Measurements from ENCODE around the gene UBE2F. TPM values are rescaled to one million over a fixed set of nuclear protein-coding genes. Genes with fewer than 3 reads are reported as not detected.
"Not testable (repeated sequence)": the region's sequence is repeated elsewhere in the genome, so short reads cannot be mapped to it uniquely, and the experiment has no call there.

UBE2F gene
- polyA plus RNA-seq, 1 of the 3 experiments (the other 2 are of a cell fraction) = 56.9 TPM

DNA sequence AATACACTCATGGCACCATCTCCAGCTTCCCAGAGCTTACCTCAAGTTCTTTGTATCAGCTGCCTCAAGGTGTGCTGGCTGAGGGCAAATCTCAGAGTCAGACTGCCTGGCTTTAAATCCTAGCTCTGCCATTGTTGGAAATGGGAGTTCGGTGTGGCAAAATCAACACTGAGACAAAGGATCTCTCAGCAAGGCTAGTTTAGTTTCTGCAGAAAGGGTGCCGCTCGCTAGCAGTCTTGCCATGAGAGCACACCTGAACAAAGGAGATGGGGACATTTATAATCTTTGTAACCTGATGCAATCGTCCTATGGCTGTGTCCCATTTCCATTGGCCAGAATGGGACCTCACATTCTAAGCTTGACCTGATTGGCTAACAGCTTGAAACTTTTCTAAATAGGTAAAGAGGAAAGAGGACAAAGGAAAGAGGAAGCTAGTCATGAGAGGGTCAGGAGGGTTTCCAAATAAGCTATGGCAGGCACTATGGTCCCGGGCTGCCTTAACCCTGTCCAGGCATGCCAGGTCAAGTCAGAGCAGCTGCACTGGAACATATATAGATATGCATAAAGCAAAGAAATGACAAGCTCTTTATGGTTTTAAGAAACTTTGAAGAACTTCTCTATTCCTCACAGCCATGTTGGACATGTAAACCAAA lies 4.3 kb upstream of the UBE2F start:
- POLR2A ChIA-PET = no interaction called here
- CTCF ChIA-PET = interaction anchor here (1.4 to 2.4 kb wide), 2 partner anchors 39 to 104 kb away, joined by 4 to 7 read pairs; no protein-coding TSS in a partner anchor
- 52% methylated on average over 4 of the region's 5 CpGs for WGBS (ENCODE audit: low lambda C conversion rate)

DNA sequence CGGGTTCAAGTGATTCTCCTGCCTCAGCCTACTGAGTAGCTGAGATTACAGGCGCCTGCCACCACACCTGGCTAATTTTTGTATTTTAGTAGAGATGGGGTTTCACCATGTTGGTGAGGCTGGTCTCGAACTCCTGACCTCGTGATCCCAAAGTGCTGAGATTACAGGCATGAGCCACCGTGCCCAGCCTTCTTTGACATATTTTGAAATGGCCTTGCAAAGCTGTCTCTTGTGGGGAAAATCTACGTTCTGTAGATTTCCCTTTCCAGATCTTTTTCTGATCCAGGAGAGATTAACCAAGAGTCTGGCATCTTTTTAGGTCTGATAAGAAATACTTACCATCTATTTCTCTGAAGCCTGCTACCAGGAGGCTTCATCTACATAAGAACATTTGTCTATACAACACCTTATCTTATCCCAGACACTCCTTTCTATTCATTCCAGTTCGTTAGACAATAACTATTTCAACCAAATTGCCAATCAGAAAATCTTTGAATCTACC lies 3.3 kb upstream of the UBE2F start:
- H3K27ac ChIP-seq (ENCODE audit: low read depth in 2 of 2, low read length in 1 of 2); POLR2A ChIA-PET; H4K20me1 ChIP-seq (ENCODE audit: insufficient read depth); H2AFZ ChIP-seq (ENCODE audit: low read depth); CTCF ChIA-PET; H3K9ac ChIP-seq; H3F3A ChIP-seq (replicated peaks; ENCODE audit: insufficient read depth); H3K36me3 ChIP-seq (replicated peaks in 1 of 2; ENCODE audit: control insufficient read depth in 1 of 2, insufficient read depth in 2 of 2, low read length in 1 of 2); H3K9me3 ChIP-seq; H3K9me2 ChIP-seq; DNase-seq; H3K4me2 ChIP-seq; H3K4me3 ChIP-seq (ENCODE audit: low read depth in 2 of 2, low read length in 1 of 2); H3K27me3 ChIP-seq (ENCODE audit: insufficient read depth): not testable (repeated sequence)
- peaks cover 7 to 21% of the 10 kb centered on the region in 2 experiments; a peak in 3 of 4 replicates for H3K4me1 ChIP-seq (ENCODE audit: control insufficient read depth in 1 of 2, insufficient read depth in 2 of 2, low read depth in 1 of 2, low read length in 1 of 2)
- peaks cover 13% of the 10 kb centered on the region for H3K79me2 ChIP-seq (ENCODE audit: insufficient read depth)
- WGBS (ENCODE audit: low lambda C conversion rate) = 45% methylated on average over 7 of the region's 7 CpGs

More for the DNA sequence above, 4.3 kb upstream of the UBE2F start:
- H3K27ac ChIP-seq (ENCODE audit: low read depth in 2 of 2, low read length in 1 of 2) = no peak overlapping the region
- TF ChIP-seq RAD21 (IDR thresholded peaks at IDR 0.05; ENCODE audit: low read length) (no peak), JUND (IDR thresholded peaks at IDR 0.05) (no peak), NRF1 (IDR thresholded peaks at IDR 0.05; ENCODE audit: low read depth, low read length) (no peak), RXRA (IDR thresholded peaks at IDR 0.05; ENCODE audit: borderline replicate concordance, low read depth) (no peak), TEAD4 (IDR thresholded peaks at IDR 0.05; ENCODE audit: borderline replicate concordance, insufficient read depth) (no peak), MEF2A (IDR thresholded peaks at IDR 0.05; ENCODE audit: borderline replicate concordance, low read depth) (no peak), NFIC (IDR thresholded peaks at IDR 0.05; ENCODE audit: borderline replicate concordance) (no peak), TCF12 (IDR thresholded peaks at IDR 0.05) (no peak), RFX5 (IDR thresholded peaks at IDR 0.05; ENCODE audit: low read length) (no peak), EP300 (IDR thresholded peaks at IDR 0.05; ENCODE audit: borderline replicate concordance in 1 of 2, low read depth in 1 of 2, low read length in 1 of 2) (no peak), SIN3A (IDR thresholded peaks at IDR 0.05; ENCODE audit: borderline replicate concordance, low read depth, low read length) (no peak), GABPA (IDR thresholded peaks at IDR 0.05; ENCODE audit: low read depth) (no peak), YY1 (IDR thresholded peaks at IDR 0.05; ENCODE audit: low read depth) (no peak), POLR2AphosphoS5 (IDR thresholded peaks at IDR 0.05; ENCODE audit: low read depth, low read length) (no peak)
- TF ChIP-seq, protein P1, sequence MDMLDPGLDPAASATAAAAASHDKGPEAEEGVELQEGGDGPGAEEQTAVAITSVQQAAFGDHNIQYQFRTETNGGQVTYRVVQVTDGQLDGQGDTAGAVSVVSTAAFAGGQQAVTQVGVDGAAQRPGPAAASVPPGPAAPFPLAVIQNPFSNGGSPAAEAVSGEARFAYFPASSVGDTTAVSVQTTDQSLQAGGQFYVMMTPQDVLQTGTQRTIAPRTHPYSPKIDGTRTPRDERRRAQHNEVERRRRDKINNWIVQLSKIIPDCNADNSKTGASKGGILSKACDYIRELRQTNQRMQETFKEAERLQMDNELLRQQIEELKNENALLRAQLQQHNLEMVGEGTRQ (IDR thresholded peaks at IDR 0.05; ENCODE audit: borderline replicate concordance, low read depth, low read length) = no peak
- TF ChIP-seq, protein P2, sequence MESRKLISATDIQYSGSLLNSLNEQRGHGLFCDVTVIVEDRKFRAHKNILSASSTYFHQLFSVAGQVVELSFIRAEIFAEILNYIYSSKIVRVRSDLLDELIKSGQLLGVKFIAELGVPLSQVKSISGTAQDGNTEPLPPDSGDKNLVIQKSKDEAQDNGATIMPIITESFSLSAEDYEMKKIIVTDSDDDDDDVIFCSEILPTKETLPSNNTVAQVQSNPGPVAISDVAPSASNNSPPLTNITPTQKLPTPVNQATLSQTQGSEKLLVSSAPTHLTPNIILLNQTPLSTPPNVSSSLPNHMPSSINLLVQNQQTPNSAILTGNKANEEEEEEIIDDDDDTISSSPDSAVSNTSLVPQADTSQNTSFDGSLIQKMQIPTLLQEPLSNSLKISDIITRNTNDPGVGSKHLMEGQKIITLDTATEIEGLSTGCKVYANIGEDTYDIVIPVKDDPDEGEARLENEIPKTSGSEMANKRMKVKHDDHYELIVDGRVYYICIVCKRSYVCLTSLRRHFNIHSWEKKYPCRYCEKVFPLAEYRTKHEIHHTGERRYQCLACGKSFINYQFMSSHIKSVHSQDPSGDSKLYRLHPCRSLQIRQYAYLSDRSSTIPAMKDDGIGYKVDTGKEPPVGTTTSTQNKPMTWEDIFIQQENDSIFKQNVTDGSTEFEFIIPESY (IDR thresholded peaks at IDR 0.05; ENCODE audit: borderline replicate concordance, low read depth) = no peak
- TF ChIP-seq, protein P3, sequence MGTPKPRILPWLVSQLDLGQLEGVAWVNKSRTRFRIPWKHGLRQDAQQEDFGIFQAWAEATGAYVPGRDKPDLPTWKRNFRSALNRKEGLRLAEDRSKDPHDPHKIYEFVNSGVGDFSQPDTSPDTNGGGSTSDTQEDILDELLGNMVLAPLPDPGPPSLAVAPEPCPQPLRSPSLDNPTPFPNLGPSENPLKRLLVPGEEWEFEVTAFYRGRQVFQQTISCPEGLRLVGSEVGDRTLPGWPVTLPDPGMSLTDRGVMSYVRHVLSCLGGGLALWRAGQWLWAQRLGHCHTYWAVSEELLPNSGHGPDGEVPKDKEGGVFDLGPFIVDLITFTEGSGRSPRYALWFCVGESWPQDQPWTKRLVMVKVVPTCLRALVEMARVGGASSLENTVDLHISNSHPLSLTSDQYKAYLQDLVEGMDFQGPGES (IDR thresholded peaks at IDR 0.05; ENCODE audit: low read depth, low read length) = no peak
- H3K9me2 ChIP-seq = no peaks in the 10 kb centered on the region
- no peaks in the 10 kb centered on the region for H3K9me3 ChIP-seq
- H3F3A ChIP-seq (replicated peaks; ENCODE audit: insufficient read depth) = no peaks in the 10 kb centered on the region
- no peak overlapping the region for H3K4me2 ChIP-seq
- peaks cover 3% of the 10 kb centered on the region for H3K79me2 ChIP-seq (ENCODE audit: insufficient read depth)
- H3K4me1 ChIP-seq (ENCODE audit: control insufficient read depth in 1 of 2, insufficient read depth in 2 of 2, low read depth in 1 of 2, low read length in 1 of 2) = peaks cover 0 to 11% of the 10 kb centered on the region in 2 experiments; a peak in 1 of 4 replicates
- no peaks in the 10 kb centered on the region for H3K36me3 ChIP-seq (replicated peaks in 1 of 2; ENCODE audit: control insufficient read depth in 1 of 2, insufficient read depth in 2 of 2, low read length in 1 of 2)
- no peak for DNase-seq
- no peak overlapping the region for H3K9ac ChIP-seq
- no peak overlapping the region; a peak in 1 of 4 replicates for H3K4me3 ChIP-seq (ENCODE audit: low read depth in 2 of 2, low read length in 1 of 2)
- H4K20me1 ChIP-seq (ENCODE audit: insufficient read depth) = peaks cover under 1% of the 10 kb centered on the region; the same call in 1 of the 2 replicates
- no peak overlapping the region for H2AFZ ChIP-seq (ENCODE audit: low read depth)
- H3K27me3 ChIP-seq (ENCODE audit: insufficient read depth) = no peaks in the 10 kb centered on the region
